Measurements from ENCODE around the gene PLAAT2. TPM values are rescaled to one million over a fixed set of nuclear protein-coding genes. Genes with fewer than 3 reads are reported as not detected.
"Not testable (repeated sequence)": the region's sequence is repeated elsewhere in the genome, so short reads cannot be mapped to it uniquely, and the experiment has no call there.

PLAAT2 gene
- total and polyA plus RNA-seq, 9 donors, result 0.12 to 1.4 (median 0.35) TPM; not detected in 4

DNA sequence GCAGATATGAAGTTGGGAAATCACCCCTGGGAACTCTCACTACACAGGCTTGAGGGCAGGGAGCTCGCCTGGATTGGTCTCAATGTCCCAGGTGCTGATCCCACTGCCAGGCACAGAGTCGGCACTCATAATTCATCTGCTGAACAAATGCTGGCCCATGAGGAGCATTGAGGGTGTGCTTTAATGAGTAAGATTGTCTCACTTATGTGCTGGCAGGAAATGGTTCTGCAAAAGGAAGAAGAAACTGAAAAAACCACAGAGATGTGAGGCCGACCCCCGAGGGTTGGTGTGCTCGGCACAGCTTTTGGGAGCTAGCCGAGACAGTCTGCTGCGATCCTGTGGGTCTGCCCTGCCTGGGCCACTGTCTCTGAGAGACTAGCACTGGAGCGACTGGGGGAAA is 9.4 kb downstream of the PLAAT2 start:
- no peaks in the 10 kb centered on the region for H3K36me3 ChIP-seq
- no peaks in the 10 kb centered on the region for H3K4me1 ChIP-seq (ENCODE audit: insufficient read depth)
- DNase-seq, result no peak
- H3K9me3 ChIP-seq, result no peaks in the 10 kb centered on the region
- 48 to 61% (median 59%) methylated on average over 8 of the region's 8 CpGs for WGBS, 3 donors
- H3K4me3 ChIP-seq, result no peak overlapping the region
- TF ChIP-seq, protein P1, sequence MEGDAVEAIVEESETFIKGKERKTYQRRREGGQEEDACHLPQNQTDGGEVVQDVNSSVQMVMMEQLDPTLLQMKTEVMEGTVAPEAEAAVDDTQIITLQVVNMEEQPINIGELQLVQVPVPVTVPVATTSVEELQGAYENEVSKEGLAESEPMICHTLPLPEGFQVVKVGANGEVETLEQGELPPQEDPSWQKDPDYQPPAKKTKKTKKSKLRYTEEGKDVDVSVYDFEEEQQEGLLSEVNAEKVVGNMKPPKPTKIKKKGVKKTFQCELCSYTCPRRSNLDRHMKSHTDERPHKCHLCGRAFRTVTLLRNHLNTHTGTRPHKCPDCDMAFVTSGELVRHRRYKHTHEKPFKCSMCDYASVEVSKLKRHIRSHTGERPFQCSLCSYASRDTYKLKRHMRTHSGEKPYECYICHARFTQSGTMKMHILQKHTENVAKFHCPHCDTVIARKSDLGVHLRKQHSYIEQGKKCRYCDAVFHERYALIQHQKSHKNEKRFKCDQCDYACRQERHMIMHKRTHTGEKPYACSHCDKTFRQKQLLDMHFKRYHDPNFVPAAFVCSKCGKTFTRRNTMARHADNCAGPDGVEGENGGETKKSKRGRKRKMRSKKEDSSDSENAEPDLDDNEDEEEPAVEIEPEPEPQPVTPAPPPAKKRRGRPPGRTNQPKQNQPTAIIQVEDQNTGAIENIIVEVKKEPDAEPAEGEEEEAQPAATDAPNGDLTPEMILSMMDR (IDR thresholded peaks at IDR 0.05), result no peak
- TF ChIP-seq EP300 (IDR thresholded peaks at IDR 0.05) (no peak), POLR2A (IDR thresholded peaks at IDR 0.05) (no peak)
- no peak overlapping the region for H3K27ac ChIP-seq
- intact Hi-C loops (cut with DNase I), result no loop called here
- no peaks in the 10 kb centered on the region for H3K27me3 ChIP-seq

DNA sequence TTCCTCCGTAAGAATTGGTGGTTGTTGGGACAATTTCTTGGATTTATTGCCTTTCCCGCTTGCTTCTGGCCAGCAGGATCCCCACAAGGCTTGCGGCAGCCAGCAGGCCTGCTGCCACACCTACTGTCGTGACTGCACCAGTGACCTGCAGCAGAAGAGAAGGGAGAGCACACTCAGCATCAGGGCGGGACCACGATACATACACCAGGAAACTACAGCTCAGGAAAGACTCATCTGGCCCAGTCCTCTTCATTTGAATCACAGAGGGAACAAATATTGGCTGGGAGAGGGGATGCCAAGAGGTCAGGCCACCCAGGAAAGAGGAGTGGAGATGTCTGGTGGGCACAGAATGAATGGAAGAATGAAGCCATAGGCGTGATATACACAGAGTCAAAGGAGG is 10.3 kb downstream of the PLAAT2 start:
- Histone ChIP-seq H3K27me3 (no peaks in the 10 kb centered on the region), H3K36me3 (no peaks in the 10 kb centered on the region), H3K27ac (no peak overlapping the region), H3K9me3 (no peaks in the 10 kb centered on the region), H3K4me3 (no peak overlapping the region), H3K4me1 (ENCODE audit: insufficient read depth) (peaks cover 1% of the 10 kb centered on the region)
- WGBS, 3 donors, result 85 to 93% (median 92%) methylated on average over 7 of the region's 7 CpGs
- no peak for TF ChIP-seq POLR2A (IDR thresholded peaks at IDR 0.05)
- no peak for TF ChIP-seq EP300 (IDR thresholded peaks at IDR 0.05)
- TF ChIP-seq, protein P1 (IDR thresholded peaks at IDR 0.05), result no peak
- intact Hi-C loops (cut with DNase I), result no loop called here
- DNase-seq, result no peak

DNA sequence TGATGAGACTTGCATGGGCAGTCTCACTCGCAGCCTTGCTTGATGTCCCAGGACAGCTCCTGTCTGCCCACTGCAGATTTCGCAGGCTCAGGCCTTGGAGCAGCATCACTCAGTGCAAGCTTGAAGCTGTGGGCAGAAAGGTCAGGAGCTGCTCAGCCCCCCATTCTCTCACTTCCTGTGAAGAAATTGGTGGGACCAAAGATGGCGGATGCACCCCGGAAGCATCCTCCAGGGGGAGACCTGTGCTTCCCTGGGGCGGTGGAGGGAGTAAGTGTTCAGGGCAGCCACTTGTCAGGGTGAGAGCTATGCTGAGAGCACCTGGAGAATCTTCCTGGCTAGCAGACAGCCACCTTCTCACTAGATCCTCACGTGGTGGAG is 11.3 kb downstream of the PLAAT2 start:
- 80 to 81% (median 80%) methylated on average over 6 of the region's 6 CpGs for WGBS, 3 donors
- no peaks in the 10 kb centered on the region for H3K9me3 ChIP-seq
- peaks cover 1% of the 10 kb centered on the region for H3K4me1 ChIP-seq (ENCODE audit: insufficient read depth)
- intact Hi-C loops (cut with DNase I), result no loop called here
- H3K4me3 ChIP-seq, result no peak overlapping the region
- DNase-seq, result no peak
- no peaks in the 10 kb centered on the region for H3K36me3 ChIP-seq
- H3K27ac ChIP-seq, result no peak overlapping the region
- no peaks in the 10 kb centered on the region for H3K27me3 ChIP-seq
- TF ChIP-seq, protein P1 (IDR thresholded peaks at IDR 0.05), result no peak
- TF ChIP-seq EP300 (IDR thresholded peaks at IDR 0.05) (no peak), POLR2A (IDR thresholded peaks at IDR 0.05) (no peak)

GRCh38 chr11:63551091-63551888 is 11.9 kb downstream of the PLAAT2 start:
- Histone ChIP-seq H3K4me1 (ENCODE audit: insufficient read depth) (peaks cover 1% of the 10 kb centered on the region), H3K4me3 (no peak overlapping the region), H3K36me3 (no peaks in the 10 kb centered on the region), H3K27ac (no peak overlapping the region), H3K27me3 (no peaks in the 10 kb centered on the region), H3K9me3 (no peaks in the 10 kb centered on the region)
- TF ChIP-seq EP300 (IDR thresholded peaks at IDR 0.05) (no peak), POLR2A (IDR thresholded peaks at IDR 0.05) (no peak)
- TF ChIP-seq, protein P1 (IDR thresholded peaks at IDR 0.05), result no peak
- 47 to 70% (median 57%) methylated on average over 27 of the region's 27 CpGs for WGBS, 3 donors
- intact Hi-C loops (cut with DNase I), result no loop called here
- no peak for DNase-seq

- H3K9me3 ChIP-seq; H3K36me3 ChIP-seq; H3K4me3 ChIP-seq; H3K27ac ChIP-seq; H3K4me1 ChIP-seq (ENCODE audit: insufficient read depth); DNase-seq; intact Hi-C loops (cut with DNase I); H3K27me3 ChIP-seq: not testable (repeated sequence)
- 90 to 93% (median 92%) methylated on average over 31 of the region's 31 CpGs for WGBS, 3 donors
These were observed 13.0 kb downstream of the PLAAT2 start for GRCh38 chr11:63550156-63550700.

Measured in ovary (tissue), 9 donors.